KBM-7 (cell line): ENCODE data around the gene SLC36A3.
"Not testable (repeated sequence)": the region's sequence is repeated elsewhere in the genome, so short reads cannot be mapped to it uniquely, and the experiment has no call there.

Experiments
- DNase-seq: peaks from one replicate; pipeline ENCODE4 v3.0.0-alpha.2; 2015
- in situ Hi-C: fragments of 300-500 bp; cut with MboI; formaldehyde crosslinking; loops from 2 replicates; pipeline ENCODE4 v1.14.3; 2020; ENCODE audit warnings: low sequenced_read_pairs, low pct_unique_long_range_greater_than_20kb, mixed read lengths

The SLC36A3 gene

GRCh38 chr5:151271336-151271735, 32.2 kb downstream of the SLC36A3 start:
- in situ Hi-C loops = no loop called here
- DNase-seq = no peak

- in situ Hi-C loops = no loop called here
- no peak for DNase-seq
These were observed 33.0 kb downstream of the SLC36A3 start for GRCh38 chr5:151270599-151270998.

GRCh38 chr5:151267491-151268260, 35.9 kb downstream of the SLC36A3 start:
- DNase-seq = no peak
- in situ Hi-C loops = no loop called here

- in situ Hi-C loops = no loop called here
- no peak for DNase-seq
These were observed 39.5 kb downstream of the SLC36A3 start for GRCh38 chr5:151264113-151264512.

GRCh38 chr5:151262532-151262931, 41.0 kb downstream of the SLC36A3 start:
- in situ Hi-C loops = no loop called here

GRCh38 chr5:151259931-151260330, 43.6 kb downstream of the SLC36A3 start:
- in situ Hi-C loops = no loop called here
- DNase-seq = no peak

More at GRCh38 chr5:151262532-151262931, 41.0 kb downstream of the SLC36A3 start:
- DNase-seq = no peak

GRCh38 chr5:151258816-151259215, 44.8 kb downstream of the SLC36A3 start:
- in situ Hi-C loops = no loop called here
- DNase-seq = no peak

GRCh38 chr5:151258201-151258611, 45.4 kb downstream of the SLC36A3 start:
- peak; percentile 60 for DNase-seq
- in situ Hi-C loops = no loop called here

- DNase-seq = no peak
- in situ Hi-C loops = no loop called here
These were observed 45.8 kb downstream of the SLC36A3 start for GRCh38 chr5:151257731-151258181.

GRCh38 chr5:151255621-151256286, 47.8 kb downstream of the SLC36A3 start:
- in situ Hi-C loops = no loop called here
- peak; percentile 52 for DNase-seq

- DNase-seq, in situ Hi-C loops: not testable (repeated sequence)
These were observed 48.6 kb downstream of the SLC36A3 start for GRCh38 chr5:151254990-151255389.

GRCh38 chr5:151254556-151254955, 49.0 kb downstream of the SLC36A3 start:
- DNase-seq = no peak
- in situ Hi-C loops = no loop called here

- peak; percentile 33 for DNase-seq
- in situ Hi-C loops = no loop called here
These were observed 50.0 kb downstream of the SLC36A3 start for GRCh38 chr5:151253605-151253950.

GRCh38 chr5:151252762-151253604, 50.6 kb downstream of the SLC36A3 start, which contains the start of gene GM2A:
Gene GM2A (plus strand): TSS chr5:151253185. CDS start chr5:151253217, 32 bp downstream.
- DNase-seq = peak; percentile 100
- in situ Hi-C loops = no loop called here

GRCh38 chr5:151251621-151252020, 51.9 kb downstream of the SLC36A3 start:
- in situ Hi-C loops = no loop called here
- DNase-seq = no peak

- DNase-seq = no peak
- in situ Hi-C loops = no loop called here
These were observed 52.5 kb downstream of the SLC36A3 start for GRCh38 chr5:151251001-151251551.

- in situ Hi-C loops = no loop called here
- no peak for DNase-seq
These were observed 53.1 kb downstream of the SLC36A3 start for GRCh38 chr5:151250346-151251000.

GRCh38 chr5:151249281-151249680, 54.3 kb downstream of the SLC36A3 start:
- in situ Hi-C loops = no loop called here
- no peak for DNase-seq

- DNase-seq = no peak
- in situ Hi-C loops = no loop called here
These were observed 54.9 kb downstream of the SLC36A3 start for GRCh38 chr5:151248651-151249050.
